ENCODE results near the gene MTO1.

GRCh38 chr6:73503027-73503772 lies 41.7 kb downstream of the MTO1 start:
- TF ChIP-seq POLR2AphosphoS5 (IDR thresholded peaks at IDR 0.05; ENCODE audit: low read depth, low read length), result no peak
- TF ChIP-seq POLR2A (IDR thresholded peaks at IDR 0.05; ENCODE audit: low read depth, low read length), result no peak

Measured in GM12892 (cell line).